ENCODE results near the gene SULT1B1.

GRCh38 chr4:69697536-69698242, 62.7 kb downstream of the SULT1B1 start:
- TF ChIP-seq, protein P1, sequence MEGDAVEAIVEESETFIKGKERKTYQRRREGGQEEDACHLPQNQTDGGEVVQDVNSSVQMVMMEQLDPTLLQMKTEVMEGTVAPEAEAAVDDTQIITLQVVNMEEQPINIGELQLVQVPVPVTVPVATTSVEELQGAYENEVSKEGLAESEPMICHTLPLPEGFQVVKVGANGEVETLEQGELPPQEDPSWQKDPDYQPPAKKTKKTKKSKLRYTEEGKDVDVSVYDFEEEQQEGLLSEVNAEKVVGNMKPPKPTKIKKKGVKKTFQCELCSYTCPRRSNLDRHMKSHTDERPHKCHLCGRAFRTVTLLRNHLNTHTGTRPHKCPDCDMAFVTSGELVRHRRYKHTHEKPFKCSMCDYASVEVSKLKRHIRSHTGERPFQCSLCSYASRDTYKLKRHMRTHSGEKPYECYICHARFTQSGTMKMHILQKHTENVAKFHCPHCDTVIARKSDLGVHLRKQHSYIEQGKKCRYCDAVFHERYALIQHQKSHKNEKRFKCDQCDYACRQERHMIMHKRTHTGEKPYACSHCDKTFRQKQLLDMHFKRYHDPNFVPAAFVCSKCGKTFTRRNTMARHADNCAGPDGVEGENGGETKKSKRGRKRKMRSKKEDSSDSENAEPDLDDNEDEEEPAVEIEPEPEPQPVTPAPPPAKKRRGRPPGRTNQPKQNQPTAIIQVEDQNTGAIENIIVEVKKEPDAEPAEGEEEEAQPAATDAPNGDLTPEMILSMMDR (IDR thresholded peaks at IDR 0.05; ENCODE audit: low read depth, low read length): no peak
- TF ChIP-seq EZH2phosphoT487 (IDR thresholded peaks at IDR 0.05; ENCODE audit: low read depth): no peak

Measured in OCI-LY3 (cell line).